Sigmoid colon (tissue), 7 donors: ENCODE measurements around the gene ADRB1. TPM values are rescaled to one million over a fixed set of nuclear protein-coding genes. Genes with fewer than 3 reads are reported as not detected.

Experiments used
- DNase-seq: peaks from one replicate; pipeline ENCODE4 v3.0.0-alpha.2; 2019
- H3K27ac ChIP-seq, 4 donors: fragments of 200-600 bp; sonication (generic); one replicate each; pipeline ENCODE4 v1.5.1; 2016 to 2019; ENCODE audit warnings: mild to moderate bottlenecking in 1 of 4
- H3K27me3 ChIP-seq, 3 donors: fragments of 200-600 bp; sonication (generic); one replicate each; pipeline ENCODE4 v1.5.1; 2019; ENCODE audit warnings: mild to moderate bottlenecking in 1 of 3
- H3K36me3 ChIP-seq, 4 donors: fragments of 200-600 bp; sonication (generic); one replicate each; pipeline ENCODE4 v1.5.1; 2016 to 2019
- H3K4me1 ChIP-seq, 4 donors: fragments of 200-600 bp; sonication (generic); one replicate each; pipeline ENCODE4 v1.5.1; 2017 to 2019
- H3K4me3 ChIP-seq, 4 donors: fragments of 200-600 bp; sonication (generic); one replicate each; pipeline ENCODE4 v1.5.1; 2017 to 2019; ENCODE audit warnings: mild to moderate bottlenecking in 2 of 4, moderate library complexity in 1 of 4
- H3K9me3 ChIP-seq, 4 donors: fragments of 200-600 bp in 3 of 4; sonication (generic) in 3 of 4; one replicate each; pipeline versions ENCODE4 v1.5.1 to v1.6.1; 2013 to 2019
- EP300 ChIP-seq, 4 donors: sonication (generic); formaldehyde crosslinking; IDR thresholded peaks; one replicate each; pipeline ENCODE4 v1.6.1; 2017; ENCODE audit warnings: antibody characterized with exemption in 4 of 4
- POLR2A ChIP-seq, 2 donors: fragments of 450-650 bp; IDR thresholded peaks; one replicate each; pipeline ENCODE4 v1.6.1; 2016; ENCODE audit warnings: antibody characterized with exemption in 2 of 2, mild to moderate bottlenecking in 2 of 2, moderate library complexity in 2 of 2
- POLR2AphosphoS5 ChIP-seq, 4 donors: sonication (generic); formaldehyde crosslinking; IDR thresholded peaks; one replicate each; pipeline ENCODE4 v1.6.1; 2017; ENCODE audit warnings: antibody characterized with exemption in 4 of 4
- WGBS, 2 donors: extraction: QIAGEN DNeasy Blood & Tissue Kit; methylation state at CpG; one replicate each; pipeline ENCODE4 v1.1.7; 2013; 5-methylcytosine and 5-hydroxymethylcytosine counted together
- intact Hi-C: fragments of 100-400 bp; cut with DNase I; formaldehyde crosslinking; loops from one replicate; pipeline ENCODE4 v1.15.1; 2023
- polyA plus RNA-seq, 3 donors: library from polyadenylated mRNA; stranded (reverse); fragments of 200-250 nt; gene quantifications; one replicate each; pipeline ENCODE4 v1.2.3, GENCODE V29; 2013
- total RNA-seq, 4 donors: library from RNA; depleted of rRNA; stranded (reverse); fragments of >200 nt; gene quantifications; one replicate each; pipeline ENCODE4 v1.1.0, GENCODE V29; 2016
- TF ChIP-seq, protein P1 (sequence below), 4 experiments: fragments of 450-650 bp in 3 of 4; fragments of 200-600 bp in 1 of 4; IDR thresholded peaks; one replicate each; pipeline ENCODE4 v1.5.1; 2016 to 2019; ENCODE audit warnings: antibody characterized with exemption in 4 of 4, mild to moderate bottlenecking in 3 of 4, moderate library complexity in 2 of 4
- donor health status: healthy with polysubstance abuse.
- donor health status: Bipolar disorder and iron deficiency.
- donor health status: healthy.

The ADRB1 gene
- total and polyA plus RNA-seq, 7 donors = 0.23 to 34.5 (median 1.4) TPM

GRCh38 chr10:114019226-114019625 is 24.4 kb upstream of the ADRB1 start:
- WGBS, 2 donors = 93 to 98% methylated on average over 4 of the region's 4 CpGs
- H3K27ac ChIP-seq = no peak overlapping the region
- H3K36me3 ChIP-seq = no peaks in the 10 kb centered on the region
- no peak overlapping the region for H3K4me3 ChIP-seq
- intact Hi-C loops = no loop called here
- no peaks in the 10 kb centered on the region for H3K9me3 ChIP-seq
- TF ChIP-seq EP300 (IDR thresholded peaks at IDR 0.05) (no peak), POLR2A (IDR thresholded peaks at IDR 0.05) (no peak), POLR2AphosphoS5 (IDR thresholded peaks at IDR 0.05) (no peak)
- TF ChIP-seq, protein P1, sequence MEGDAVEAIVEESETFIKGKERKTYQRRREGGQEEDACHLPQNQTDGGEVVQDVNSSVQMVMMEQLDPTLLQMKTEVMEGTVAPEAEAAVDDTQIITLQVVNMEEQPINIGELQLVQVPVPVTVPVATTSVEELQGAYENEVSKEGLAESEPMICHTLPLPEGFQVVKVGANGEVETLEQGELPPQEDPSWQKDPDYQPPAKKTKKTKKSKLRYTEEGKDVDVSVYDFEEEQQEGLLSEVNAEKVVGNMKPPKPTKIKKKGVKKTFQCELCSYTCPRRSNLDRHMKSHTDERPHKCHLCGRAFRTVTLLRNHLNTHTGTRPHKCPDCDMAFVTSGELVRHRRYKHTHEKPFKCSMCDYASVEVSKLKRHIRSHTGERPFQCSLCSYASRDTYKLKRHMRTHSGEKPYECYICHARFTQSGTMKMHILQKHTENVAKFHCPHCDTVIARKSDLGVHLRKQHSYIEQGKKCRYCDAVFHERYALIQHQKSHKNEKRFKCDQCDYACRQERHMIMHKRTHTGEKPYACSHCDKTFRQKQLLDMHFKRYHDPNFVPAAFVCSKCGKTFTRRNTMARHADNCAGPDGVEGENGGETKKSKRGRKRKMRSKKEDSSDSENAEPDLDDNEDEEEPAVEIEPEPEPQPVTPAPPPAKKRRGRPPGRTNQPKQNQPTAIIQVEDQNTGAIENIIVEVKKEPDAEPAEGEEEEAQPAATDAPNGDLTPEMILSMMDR (IDR thresholded peaks at IDR 0.05) = no peak
- no peak for DNase-seq
- peaks cover 0 to 12% (median 3%) of the 10 kb centered on the region in 4 donors for H3K4me1 ChIP-seq
- H3K27me3 ChIP-seq = no peaks in the 10 kb centered on the region

- H3K27ac ChIP-seq = no peak overlapping the region
- H3K9me3 ChIP-seq = no peaks in the 10 kb centered on the region
- TF ChIP-seq EP300 (IDR thresholded peaks at IDR 0.05) = no peak
- TF ChIP-seq POLR2A (IDR thresholded peaks at IDR 0.05) = no peak
- TF ChIP-seq, protein P1 (IDR thresholded peaks at IDR 0.05) = no peak
- no peak for TF ChIP-seq POLR2AphosphoS5 (IDR thresholded peaks at IDR 0.05)
- intact Hi-C loops = no loop called here
- H3K4me1 ChIP-seq = peaks cover 0 to 12% (median 4%) of the 10 kb centered on the region in 4 donors
- 87 to 94% methylated on average over 3 of the region's 3 CpGs for WGBS, 2 donors
- no peaks in the 10 kb centered on the region for H3K36me3 ChIP-seq
- H3K4me3 ChIP-seq = no peak overlapping the region
- no peak for DNase-seq
- H3K27me3 ChIP-seq = no peaks in the 10 kb centered on the region
These were observed 22.5 kb upstream of the ADRB1 start for GRCh38 chr10:114021154-114021553.

DNA sequence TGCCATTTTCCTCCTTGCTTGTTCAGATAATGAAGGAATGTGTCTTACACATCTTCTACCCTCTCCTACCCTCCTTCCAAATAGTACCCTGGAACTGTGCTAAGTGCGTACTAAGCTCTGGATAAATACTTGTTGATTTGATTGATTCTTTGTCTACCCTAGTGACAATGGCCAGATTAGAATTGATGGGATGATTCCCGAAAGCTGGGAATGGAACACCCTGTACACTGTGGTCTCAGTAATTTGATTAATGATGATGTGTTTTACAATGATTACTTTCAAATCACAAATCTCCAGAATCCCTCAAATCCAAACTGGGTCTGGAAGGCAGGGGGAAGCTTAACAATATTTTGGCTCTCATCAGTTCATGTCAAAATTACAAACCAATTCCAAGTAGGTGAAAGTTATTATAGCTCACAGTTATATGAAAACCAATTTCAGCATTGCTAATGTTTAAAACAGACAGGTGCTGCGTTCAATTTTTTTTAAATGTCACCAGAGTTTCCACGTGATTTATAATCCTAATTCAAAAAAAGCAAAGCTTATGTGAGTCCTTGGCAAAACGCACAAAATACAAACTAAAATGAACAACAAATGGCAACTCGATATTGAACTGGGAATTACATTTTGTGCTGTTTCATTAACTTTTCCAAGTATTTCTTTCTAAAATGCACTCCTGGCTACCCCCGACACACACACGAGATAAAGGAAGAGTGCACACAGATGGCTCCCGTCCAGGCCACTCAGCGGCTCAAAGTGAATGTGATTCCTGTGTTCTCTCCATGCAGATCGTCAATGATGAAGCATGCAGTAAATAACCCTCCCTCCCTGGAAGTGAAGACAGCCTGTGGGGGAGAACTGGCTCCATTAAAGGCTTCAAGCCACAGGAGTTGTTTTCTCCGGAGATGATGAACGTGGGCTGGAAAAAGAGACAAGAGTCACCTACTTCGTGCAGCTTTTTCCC is 21.7 kb upstream of the ADRB1 start:
- H3K9me3 ChIP-seq = no peaks in the 10 kb centered on the region
- TF ChIP-seq EP300 (IDR thresholded peaks at IDR 0.05) (no peak), POLR2AphosphoS5 (IDR thresholded peaks at IDR 0.05) (peak in 2 of 4 donors; percentile 25 to 27), POLR2A (IDR thresholded peaks at IDR 0.05) (no peak)
- TF ChIP-seq, protein P1 (IDR thresholded peaks at IDR 0.05) = no peak
- H3K27ac ChIP-seq = peak overlapping the region in 1 of 4 donors; percentile 33
- no peaks in the 10 kb centered on the region for H3K36me3 ChIP-seq
- intact Hi-C loops = no loop called here
- DNase-seq = peak; percentile 72
- 73 to 85% methylated on average over 14 of the region's 14 CpGs for WGBS, 2 donors
- no peaks in the 10 kb centered on the region for H3K27me3 ChIP-seq
- no peak overlapping the region for H3K4me3 ChIP-seq
- peaks cover 0 to 14% (median 6%) of the 10 kb centered on the region in 4 donors for H3K4me1 ChIP-seq

DNA sequence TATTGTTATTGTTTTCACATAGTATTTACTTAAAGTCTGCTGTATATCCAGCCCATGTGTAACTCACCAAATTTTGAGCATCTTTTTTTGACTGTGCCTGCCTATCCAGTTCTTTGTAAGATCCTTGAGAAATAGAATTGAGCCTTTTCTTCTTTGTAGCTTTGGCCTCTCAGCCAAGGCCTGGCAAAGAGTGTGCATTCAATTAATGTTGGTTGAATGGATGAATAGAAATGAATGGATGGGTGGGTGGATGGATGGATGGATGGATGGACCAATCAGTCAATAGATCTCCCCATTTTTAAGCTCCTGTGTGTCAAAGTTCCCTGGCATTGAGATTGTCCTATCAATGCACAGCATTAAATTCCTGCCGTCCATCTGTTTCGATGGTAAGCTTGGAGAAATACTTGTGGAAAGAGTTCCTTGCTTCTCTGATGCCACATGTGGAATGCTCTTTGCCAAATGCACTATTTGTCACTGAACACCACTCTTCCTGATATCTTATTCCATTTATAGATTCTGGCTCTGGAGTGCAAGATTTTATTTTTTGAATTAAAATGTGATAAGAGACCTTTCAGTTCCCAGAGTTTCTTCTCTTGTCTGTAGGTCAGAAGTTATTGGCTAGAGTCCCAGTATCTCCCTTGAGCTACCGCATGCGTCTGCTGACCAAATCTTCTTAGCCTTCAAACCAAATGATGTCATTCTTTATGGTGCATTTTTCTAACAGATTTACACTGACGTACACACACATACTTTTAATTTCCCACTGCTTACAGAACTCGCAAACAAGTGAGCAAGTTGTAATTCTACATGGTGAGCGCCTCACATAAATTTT is 20.7 kb upstream of the ADRB1 start:
- no peaks in the 10 kb centered on the region for H3K27me3 ChIP-seq
- TF ChIP-seq EP300 (IDR thresholded peaks at IDR 0.05) = no peak
- TF ChIP-seq, protein P1 (IDR thresholded peaks at IDR 0.05) = no peak
- no peak for TF ChIP-seq POLR2A (IDR thresholded peaks at IDR 0.05)
- TF ChIP-seq POLR2AphosphoS5 (IDR thresholded peaks at IDR 0.05) = no peak
- H3K4me1 ChIP-seq = peaks cover 0 to 14% (median 6%) of the 10 kb centered on the region in 4 donors
- no peaks in the 10 kb centered on the region for H3K9me3 ChIP-seq
- 86 to 87% methylated on average over 7 of the region's 7 CpGs for WGBS, 2 donors
- no peaks in the 10 kb centered on the region for H3K36me3 ChIP-seq
- H3K27ac ChIP-seq = peak overlapping the region in 1 of 4 donors; percentile 33
- DNase-seq = no peak
- intact Hi-C loops = no loop called here
- H3K4me3 ChIP-seq = no peak overlapping the region
